ENCODE measurements around the gene CEMIP2.

GRCh38 chr9:71637375-71637774 is 130.9 kb downstream of the CEMIP2 start:
- TF ChIP-seq POLR2A (IDR thresholded peaks at IDR 0.05; ENCODE audit: low read length): no peak
- TF ChIP-seq GATA1 (IDR thresholded peaks at IDR 0.05; ENCODE audit: low read depth, low read length): no peak

All from erythroblast (primary cell).